ENCODE data around the gene ADAMTS14.
"Not testable (repeated sequence)": the region's sequence is repeated elsewhere in the genome, so short reads cannot be mapped to it uniquely, and the experiment has no call there.

The ADAMTS14 gene, protein sequence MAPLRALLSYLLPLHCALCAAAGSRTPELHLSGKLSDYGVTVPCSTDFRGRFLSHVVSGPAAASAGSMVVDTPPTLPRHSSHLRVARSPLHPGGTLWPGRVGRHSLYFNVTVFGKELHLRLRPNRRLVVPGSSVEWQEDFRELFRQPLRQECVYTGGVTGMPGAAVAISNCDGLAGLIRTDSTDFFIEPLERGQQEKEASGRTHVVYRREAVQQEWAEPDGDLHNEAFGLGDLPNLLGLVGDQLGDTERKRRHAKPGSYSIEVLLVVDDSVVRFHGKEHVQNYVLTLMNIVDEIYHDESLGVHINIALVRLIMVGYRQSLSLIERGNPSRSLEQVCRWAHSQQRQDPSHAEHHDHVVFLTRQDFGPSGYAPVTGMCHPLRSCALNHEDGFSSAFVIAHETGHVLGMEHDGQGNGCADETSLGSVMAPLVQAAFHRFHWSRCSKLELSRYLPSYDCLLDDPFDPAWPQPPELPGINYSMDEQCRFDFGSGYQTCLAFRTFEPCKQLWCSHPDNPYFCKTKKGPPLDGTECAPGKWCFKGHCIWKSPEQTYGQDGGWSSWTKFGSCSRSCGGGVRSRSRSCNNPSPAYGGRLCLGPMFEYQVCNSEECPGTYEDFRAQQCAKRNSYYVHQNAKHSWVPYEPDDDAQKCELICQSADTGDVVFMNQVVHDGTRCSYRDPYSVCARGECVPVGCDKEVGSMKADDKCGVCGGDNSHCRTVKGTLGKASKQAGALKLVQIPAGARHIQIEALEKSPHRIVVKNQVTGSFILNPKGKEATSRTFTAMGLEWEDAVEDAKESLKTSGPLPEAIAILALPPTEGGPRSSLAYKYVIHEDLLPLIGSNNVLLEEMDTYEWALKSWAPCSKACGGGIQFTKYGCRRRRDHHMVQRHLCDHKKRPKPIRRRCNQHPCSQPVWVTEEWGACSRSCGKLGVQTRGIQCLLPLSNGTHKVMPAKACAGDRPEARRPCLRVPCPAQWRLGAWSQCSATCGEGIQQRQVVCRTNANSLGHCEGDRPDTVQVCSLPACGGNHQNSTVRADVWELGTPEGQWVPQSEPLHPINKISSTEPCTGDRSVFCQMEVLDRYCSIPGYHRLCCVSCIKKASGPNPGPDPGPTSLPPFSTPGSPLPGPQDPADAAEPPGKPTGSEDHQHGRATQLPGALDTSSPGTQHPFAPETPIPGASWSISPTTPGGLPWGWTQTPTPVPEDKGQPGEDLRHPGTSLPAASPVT

DNA sequence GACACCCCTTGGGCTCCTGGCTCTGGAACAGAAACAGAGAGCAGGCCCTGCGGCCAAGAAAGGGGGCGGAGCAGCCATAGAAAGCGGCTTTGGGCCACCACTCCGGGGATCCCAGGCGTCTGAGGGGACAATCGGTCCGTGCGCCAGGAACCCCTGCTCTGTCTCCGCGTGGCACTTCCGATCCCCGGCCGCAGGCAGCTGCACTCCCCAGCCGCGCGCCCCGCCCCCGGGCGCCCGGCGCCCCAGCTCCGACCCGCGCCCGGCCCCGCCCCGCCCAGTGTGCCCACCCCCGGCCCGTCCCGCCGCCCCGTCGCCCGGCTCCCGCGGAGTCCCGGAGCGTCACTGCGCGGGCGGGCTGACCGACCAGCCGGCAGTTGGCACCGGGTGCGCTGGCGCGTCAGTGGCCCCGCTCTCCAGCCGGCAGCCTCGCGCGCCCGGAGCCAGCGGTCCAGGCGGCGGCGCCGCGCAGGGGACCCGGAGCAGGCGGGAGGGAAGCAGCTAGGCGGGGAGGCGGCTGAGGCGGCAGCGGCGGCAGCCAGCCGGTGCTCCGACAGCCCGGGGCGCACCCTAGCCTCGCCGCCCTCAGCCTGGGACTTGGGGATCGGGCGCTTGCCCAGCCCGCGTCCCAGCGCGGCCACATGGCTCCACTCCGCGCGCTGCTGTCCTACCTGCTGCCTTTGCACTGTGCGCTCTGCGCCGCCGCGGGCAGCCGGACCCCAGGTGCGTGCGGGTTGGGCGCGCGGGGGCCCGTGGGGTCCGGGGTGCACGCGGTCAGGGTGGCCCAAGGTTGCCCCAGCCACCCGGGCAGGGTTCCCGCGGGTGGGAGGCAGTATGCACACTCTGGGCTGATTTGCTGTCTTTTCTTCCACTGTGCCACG, at the start of gene ADAMTS14:
Gene ADAMTS14, plus strand, starts transcription at position 342 of the 878 bp plus-strand sequence. Its CDS starts 297 bp downstream, at position 639.
- no peak for DNase-seq

DNA sequence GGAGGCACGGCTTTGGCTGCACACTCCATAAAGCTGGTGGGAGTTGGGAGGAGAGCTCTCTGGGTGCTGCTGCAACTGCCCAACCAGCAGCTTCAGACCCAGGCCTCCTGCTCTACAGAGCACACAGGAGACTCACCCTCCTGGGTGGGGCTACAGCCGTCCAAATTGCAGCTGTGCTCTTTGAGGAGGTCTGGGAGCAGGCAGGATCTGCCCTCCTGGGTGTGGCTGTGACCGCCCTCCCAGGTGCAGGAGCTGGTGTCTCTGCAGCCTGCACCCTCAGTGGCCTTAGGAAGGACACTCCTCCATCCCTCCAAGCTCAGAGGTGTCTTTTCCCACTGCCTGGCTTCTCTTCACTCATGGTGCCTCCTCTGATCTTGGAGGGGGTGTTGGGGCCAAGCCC, 49.8 kb upstream of the ADAMTS14 start:
- no peak for DNase-seq

DNA sequence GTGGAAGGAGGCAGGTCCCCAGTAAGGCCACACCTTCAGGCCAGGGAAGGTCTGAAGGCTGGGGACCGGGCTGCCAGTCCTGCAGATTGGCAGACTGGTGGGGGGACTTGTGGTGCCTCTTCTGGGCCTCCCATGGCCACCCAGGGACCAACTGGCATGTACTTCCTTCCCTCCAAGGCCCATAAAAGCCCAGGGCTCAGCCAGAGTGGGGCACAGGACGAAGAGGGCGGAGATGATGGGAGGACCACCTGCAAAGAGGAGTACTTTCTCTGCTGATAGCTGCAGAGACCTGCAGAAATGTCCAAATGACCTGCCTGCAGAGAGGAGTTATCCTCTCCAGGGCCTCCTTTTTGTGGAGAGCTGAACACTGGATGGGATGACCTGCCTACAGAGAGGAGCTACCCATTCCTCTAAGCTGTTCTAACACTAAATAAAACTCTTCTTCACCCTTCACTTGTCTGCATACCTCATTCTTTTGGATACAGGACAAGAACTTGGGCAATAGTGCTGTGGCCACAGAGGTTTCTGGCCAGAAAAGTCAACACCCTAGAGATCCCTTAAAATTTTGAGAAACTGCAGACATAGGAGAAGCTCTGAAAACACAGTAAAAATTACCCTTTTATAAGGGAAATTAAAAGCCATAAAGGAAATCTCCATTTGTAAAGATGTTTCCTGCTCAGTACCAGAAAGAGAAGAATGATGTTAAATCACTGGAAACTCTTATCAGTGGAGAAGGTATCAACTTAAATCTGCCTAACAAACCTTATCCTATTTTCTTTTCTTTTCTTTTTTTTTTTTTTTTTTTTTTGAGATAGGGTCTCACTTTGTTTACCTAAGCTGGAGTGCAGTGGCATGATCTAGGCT, 49.1 kb upstream of the ADAMTS14 start:
- DNase-seq: no peak

DNA sequence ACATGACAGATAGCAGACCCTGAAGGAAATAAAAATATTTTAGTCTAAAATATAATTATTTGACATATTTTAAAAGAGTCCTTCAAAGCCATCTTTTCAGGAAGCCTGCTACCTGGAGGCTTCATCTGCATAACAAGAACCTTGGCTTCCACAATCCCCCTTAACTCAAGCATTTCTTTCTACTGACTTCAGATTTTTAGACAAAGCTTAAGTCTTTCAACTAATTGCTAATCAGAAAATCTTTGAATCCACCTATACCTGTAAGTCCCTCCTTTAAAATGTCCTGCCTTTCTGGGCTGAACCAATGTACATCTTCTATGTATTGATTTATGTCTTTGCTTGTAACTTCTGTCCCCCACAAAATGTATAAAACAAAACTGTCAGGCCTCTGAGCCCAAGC, 46.2 kb upstream of the ADAMTS14 start:
- DNase-seq: no peak

DNA sequence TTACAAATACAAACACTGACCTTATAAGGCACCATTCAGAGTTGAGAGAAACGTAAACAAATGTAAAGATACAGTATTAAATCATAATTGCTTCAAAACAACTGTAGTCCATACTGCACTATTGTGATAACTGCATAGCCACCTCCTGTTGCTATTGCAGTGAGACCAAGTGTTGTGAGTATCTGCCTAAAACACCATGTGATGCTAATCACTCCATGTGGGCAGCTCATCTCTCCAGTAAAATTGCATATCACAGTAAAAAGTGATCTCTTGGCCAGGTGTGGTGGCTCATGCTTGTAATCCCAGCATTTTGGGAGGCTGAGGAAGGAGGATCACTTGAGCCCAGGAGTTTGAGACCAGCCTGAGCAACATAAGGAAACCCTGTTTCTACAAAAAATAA, 43.0 kb upstream of the ADAMTS14 start:
- DNase-seq: no peak

DNA sequence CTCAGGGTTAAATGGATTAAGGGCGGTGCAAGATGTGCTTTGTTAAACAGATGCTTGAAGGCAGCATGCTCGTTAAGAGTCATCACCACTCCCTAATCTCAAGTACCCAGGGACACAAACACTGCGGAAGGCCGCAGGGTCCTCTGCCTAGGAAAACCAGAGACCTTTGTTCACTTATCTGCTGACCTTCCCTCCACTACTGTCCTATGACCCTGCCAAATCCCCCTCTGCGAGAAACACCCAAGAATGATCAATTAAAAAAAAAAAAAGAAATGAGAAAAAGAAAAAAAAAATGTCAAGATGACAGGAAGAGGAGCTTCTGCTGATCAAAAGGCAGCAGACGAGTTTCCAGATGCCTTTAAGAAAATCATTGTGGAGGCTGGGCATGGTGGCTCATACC, 40.6 kb upstream of the ADAMTS14 start:
- DNase-seq: not testable (repeated sequence)

DNA sequence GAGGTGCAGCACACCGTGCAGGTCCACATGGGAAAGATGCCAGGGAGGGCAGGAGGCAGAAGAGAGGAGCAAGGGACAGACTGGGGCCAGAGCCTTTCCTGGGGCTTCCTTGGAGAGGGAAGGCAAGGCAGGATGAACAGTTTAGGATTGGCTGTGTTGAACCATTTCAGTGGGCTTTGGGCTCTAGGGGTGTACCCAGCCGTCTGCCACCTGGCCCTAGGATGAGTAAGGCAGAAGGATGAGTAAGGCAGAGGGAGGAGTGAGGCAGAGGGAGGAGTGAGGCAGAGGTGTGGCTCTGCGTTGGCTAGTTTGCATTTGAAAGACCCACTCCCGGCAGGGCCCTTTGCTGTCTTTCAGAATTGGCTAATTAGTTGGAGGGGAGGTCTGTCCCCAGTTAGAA, 38.3 kb upstream of the ADAMTS14 start:
- no peak for DNase-seq

DNA sequence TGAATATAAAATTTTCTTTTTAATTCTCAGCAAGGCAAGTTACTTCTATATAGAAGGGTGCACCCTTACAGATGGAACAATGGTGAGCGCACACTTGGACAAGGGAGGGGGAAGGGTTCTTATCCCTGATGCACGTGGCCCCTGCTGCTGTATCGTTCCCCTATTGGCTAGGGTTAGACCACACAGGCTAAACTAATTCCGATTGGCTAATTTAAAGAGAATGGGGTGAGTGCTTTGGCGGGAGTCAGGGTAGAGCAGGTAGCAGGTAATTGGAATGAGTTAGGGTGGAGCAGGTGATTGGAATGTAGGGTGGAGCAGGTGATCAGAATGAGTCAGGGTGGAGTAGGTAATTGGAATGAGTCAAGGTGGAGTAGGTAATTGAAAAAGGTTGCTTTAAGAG, 37.8 kb upstream of the ADAMTS14 start:
- not testable (repeated sequence) for DNase-seq

DNA sequence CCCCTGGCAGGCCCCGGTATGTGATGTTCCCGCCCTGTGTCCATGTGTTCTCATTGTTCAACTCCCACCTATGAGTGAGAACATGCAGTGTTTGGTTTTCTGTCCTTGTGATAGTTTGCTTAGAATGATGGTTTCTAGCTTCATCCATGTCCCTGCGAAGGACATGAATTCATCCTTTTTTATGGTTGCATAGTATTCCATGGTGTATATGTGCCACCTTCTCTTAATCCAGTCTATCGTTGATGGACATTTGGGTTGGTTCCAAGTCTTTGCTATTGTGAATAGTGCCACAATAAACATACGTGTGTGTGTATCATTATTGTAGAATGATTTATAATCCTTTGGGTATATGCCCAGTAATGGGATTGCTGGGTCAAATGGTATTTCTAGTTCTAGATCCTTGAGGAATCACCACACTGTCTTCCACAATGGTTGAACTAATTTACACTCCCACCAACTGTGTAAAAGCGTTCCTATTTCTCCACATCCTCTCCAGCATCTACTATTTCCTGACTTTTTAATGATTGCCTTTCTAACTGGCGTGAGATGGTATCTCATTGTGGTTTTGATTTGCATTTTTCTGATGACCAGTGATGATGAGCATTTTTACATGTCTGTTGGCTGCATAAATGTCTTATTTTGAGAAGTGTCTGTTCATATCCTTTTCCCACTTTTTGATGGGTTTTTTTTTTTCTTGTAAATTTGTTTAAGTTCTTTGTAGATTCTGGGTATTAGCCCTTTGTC, 32.5 kb upstream of the ADAMTS14 start:
- DNase-seq: not testable (repeated sequence)

DNA sequence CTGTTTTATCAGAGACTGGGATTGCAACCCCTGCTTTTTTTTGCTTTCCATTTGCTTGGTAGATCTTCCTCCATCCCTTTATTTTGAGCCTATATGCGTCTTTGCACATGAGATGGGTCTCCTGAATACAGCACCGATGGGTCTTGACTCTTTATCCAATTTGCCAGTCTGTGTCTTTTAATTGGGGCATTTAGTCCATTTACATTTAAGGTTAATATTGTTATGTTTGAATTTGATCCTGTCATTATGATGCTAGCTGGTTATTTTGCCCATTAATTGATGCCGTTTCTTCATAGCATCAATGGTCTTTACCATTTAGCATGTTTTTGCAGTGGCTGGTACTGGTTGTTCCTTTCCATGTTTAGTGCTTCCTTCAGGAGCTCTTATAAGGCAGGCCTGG, 29.0 kb upstream of the ADAMTS14 start:
- DNase-seq: not testable (repeated sequence)

DNA sequence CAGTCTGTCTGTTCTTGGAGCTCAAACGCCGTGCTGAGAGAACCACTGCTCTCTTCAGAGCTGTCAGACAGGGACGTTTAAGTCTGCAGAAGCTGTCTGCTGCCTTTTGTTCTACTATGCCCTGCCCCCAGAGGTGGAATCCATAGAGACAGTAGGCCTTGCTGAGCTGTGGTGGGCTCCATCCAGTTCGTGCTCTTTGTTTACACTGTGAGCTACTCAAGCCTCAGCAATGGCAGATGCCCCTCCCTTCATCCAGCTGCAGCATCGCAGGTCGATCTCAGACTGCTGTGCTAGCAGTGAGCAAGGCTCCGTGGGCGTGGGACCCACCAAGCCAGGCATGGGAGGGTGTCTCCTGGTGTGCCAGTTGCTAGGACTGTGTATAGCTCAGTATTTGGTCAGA, 27.3 kb upstream of the ADAMTS14 start:
- DNase-seq: not testable (repeated sequence)

DNA sequence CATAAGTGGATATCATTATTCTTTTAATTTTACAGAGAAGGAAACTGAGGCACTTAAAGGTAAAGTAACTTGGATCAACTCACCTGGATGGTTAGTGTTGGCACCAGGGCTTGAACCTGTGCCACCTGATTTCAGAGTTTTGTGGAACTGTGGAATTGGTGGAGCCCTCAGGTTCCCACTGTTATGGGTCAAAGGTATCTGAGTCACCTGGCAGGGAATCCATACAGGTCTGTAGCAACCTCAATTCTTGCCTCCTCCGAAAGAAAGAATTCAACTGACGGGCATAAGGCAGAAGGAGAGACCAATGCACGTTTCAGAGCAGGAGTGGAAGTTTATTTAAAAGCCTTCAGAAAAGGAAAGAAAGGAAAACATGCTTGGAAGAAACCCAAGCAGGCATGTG, 25.2 kb upstream of the ADAMTS14 start:
- no peak for DNase-seq

DNA sequence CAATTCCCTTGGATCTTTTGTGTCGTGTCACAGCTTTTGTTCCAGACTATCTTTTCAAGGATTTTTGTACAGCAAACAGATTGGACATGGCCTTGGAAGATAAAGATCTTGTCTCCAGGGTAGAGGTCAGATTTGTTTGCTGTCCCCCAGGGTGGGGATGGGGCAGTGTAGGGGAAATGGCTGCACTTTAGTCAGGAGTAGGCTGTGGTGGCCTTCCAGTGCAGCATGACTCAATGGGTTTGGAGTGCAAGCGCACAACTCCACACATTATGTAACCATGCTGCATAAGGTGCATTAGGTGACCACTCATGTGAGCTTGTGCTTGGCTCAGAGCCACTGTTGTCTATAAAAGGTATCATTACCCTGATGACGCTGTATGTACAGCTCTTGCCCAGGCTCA, 23.9 kb upstream of the ADAMTS14 start:
- DNase-seq: no peak

DNA sequence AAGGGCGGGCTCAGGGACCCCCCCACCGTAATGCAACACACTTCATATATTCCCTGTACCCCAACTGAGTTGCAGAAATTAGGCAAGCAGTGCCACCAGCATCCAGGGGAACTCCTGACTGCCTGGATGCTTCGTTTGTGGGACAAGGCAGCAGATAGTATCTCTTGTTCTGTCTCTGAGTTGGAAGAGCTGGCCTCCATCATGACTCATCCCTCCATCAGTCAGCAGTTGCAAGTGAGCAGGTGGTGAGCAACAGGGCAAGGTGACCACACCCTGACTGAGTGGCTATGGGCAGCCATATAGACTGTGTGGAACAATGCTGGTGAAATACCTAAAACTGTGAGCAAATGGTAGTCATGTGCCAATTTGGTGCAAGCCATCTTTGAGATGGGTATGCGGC, 22.8 kb upstream of the ADAMTS14 start:
- no peak for DNase-seq

DNA sequence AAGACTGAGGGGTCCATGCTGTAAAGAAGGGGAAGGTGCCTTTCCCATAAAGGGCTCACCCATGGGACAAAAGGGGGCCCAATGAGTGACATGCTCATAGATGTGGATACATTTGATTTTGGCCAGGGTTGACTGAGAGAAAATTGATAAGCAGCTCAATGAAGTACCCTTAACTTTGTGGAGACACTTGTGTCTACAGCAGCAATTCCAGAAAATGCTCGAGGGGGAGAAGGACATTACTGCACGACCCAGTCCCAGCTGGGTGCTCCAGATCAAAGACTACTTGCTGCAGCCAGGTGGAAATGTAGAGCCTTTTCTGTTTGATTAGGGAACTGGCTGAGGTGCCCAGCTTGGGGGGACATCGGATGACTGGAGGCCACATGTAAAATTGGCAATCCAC, 22.2 kb upstream of the ADAMTS14 start:
- no peak for DNase-seq

DNA sequence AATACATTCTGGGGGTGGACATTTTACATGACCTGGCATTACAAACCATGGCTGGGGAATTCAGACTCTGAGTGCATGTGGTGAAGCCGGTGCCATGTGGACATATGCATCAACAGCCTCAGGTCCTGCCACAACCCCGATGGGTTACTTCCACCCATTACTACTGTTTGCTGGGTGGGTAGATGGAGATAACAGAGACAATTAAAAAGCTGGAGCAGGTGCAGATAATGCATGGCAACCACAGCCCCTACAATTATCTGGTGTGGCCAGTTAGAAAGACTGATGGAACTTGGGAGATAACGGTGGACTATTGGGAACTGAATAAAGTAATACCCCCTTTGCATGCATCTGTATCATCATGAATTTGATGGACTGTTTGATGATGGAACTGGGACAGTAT, 21.6 kb upstream of the ADAMTS14 start:
- DNase-seq: no peak

DNA sequence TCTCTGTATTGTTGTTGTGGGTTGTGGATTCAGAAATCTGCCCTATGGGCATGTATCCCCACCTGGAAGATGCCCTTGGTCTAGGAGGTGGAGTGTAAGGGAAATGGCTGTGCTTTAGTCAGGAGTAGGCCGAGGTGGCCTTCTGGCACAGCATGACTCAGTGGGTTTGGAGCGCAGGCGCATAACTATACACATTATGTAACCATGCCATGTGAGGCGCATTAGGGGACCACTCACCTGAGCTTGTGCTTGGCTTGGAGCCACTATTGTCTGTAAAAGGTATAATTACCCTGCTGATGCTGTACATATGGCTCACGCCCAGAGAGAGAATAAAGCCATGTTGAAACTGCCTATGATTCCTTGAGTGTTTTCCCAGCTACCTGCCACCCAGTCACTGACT, 20.6 kb upstream of the ADAMTS14 start:
- no peak for DNase-seq

DNA sequence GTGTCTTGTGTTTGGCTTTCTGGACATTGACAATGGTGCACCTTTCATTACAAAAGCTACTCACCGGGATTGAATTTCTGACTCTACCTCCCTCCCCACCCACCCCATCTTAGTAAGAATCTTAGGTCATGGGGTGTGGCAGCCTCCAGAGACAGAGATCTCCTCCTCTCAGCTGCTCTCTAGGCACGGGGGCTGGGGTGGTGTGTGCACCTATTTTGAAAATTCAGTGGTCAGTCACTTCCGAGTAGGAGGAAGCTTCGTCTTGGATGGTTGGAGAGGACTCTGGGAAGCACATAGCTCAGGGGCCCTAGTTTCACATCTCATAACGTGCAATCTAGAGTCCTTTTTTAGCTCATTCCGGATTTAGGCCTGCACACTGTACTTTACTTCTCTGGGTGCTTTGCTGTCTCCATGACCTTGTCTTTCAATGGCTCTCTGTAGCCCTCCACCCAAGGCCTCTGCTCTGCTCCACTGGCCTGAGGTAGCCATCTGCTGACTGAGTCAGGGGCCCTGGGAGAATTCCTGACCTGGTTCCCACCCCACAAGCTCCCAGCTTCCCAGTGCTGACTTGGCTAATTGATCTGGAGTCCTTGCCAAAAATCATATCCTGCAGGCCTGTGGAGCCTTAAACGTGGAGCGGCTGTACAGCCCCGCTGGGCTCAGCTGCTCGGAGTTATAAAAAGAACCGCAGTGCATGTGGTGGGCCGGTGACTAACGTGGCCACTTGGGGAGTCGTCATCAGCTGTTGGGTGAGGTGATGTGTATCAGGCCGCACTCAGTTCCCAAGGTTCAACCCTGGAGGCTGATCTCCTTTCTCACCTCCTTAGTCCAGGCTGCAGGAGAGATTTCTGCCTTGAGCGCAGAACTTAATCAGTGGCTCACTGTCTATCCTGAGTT, 19.3 kb upstream of the ADAMTS14 start:
- DNase-seq: peak; percentile 59

DNA sequence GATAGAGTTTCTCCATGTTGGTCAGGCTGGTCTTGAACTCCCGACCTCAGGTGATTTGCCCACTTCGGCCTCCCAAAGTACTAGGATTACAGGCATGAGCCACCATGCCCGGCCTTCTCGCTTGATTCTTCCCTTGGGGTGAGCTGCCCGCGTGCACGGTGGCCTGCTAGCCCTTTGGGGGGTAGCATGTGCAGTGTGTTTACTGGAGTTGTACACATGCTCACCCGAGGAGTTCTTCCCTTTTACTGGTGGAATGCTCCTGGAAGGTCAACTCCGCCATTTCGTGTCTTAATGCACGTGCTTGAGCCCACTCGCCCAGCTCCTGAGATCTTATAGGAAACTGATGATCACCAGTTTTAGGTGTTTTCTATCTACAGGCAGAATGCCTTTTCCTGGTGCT, 17.0 kb upstream of the ADAMTS14 start:
- DNase-seq: peak; percentile 21

All from activated effector memory CD4-positive, alpha-beta T cell treated with anti-CD3 and anti-CD28 coated beads, Interleukin-2, amount 50 U/mL, for 16 hours (primary cell).